ENCODE data around the gene PELI3. TPM values are rescaled to one million over a fixed set of nuclear protein-coding genes. Genes with fewer than 3 reads are reported as not detected.

The PELI3 gene
- total RNA-seq, 2 experiments from 2014 or later = 20.7 to 23.8 TPM

DNA sequence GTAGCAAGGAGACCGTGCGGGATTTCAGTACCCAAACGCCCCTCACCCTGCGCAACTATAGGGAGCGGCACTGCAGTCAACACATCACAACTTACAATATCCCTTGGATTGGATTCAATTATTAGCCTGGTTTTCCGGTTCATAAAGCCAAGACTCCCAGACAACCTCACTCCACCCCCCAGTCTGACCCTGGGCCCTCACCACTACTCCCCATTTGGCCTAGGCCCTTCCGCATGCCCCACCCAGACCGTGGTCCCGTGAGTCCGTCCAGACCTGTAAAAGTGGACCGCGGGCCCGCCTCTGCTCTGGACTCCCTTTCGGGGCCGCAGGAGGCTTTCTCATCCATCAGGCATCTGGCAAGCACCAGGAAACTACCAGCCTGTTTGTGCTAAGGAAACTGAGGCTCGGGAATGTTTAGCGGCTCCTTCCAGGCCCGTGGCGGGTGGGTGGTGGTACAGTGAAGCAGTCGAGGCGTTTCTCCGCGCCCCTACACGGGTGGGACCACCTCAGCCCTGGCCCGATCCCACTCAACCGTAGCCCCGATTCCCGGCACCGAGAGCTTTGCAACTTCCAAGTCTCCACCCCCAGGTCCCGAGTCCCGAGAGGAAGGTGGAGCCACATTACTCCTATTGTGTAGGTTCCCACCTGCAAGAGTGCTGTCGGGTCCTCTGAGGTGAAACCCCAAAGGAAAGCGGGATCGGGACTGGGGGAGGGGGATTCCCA is 12.8 kb downstream of the PELI3 start:
- Mint-ChIP-seq H3K27me3 (no peaks in the 10 kb centered on the region), H3K27ac (peak overlapping the region; percentile 83), H3K36me3 (ENCODE audit: low read depth) (peaks cover 23% of the 10 kb centered on the region), H3K9me3 (no peaks in the 10 kb centered on the region), H3K4me1 (ENCODE audit: low read depth) (peaks cover 24% of the 10 kb centered on the region), H3K4me3 (peak overlapping the region; percentile 91)
- Histone ChIP-seq H3K27me3 (ENCODE audit: control insufficient read depth in 1 of 2, insufficient read depth in 2 of 2, low read length in 2 of 2) (no peaks in the 10 kb centered on the region), H3K36me3 (ENCODE audit: insufficient read depth, low read length) (peaks cover 13% of the 10 kb centered on the region), H3K4me1 (ENCODE audit: insufficient read depth, low read length) (peaks cover 29% of the 10 kb centered on the region), H3K4me3 (ENCODE audit: low read length) (peak overlapping the region; percentile 79), H3K9me3 (ENCODE audit: control insufficient read depth in 1 of 2, insufficient read depth in 1 of 2, low read length in 2 of 2) (no peaks in the 10 kb centered on the region), H3K27ac (ENCODE audit: low read depth in 1 of 2, low read length in 2 of 2) (peak overlapping the region; percentile 70 to 79)
- DNase-seq (peak in 2 of 14 experiments; percentile 31 to 40), ATAC-seq (ENCODE audit: poor library complexity) (no peak)
- intact Hi-C loops (cut with DNase I, micrococcal nuclease) = loop anchor here (1.0 to 5.0 kb wide), 6 partner anchors 13 to 198 kb away; partner anchors contain the start of genes RBM4B (in 2 of the 2), ACTN3 (in 1 of the 2), MRPL11 (in 1 of the 2) and PELI3 (in 1 of the 2)
- POLR2A ChIA-PET = interaction anchor here (0.6 to 3.7 kb wide), 23 partner anchors 9 to 760 kb away, joined by 3 to 88 read pairs (median 5); partner anchors contain the start of genes ACTN3, BBS1, CCDC87 and CCS
- CTCF ChIA-PET = interaction anchor here (1.2 to 2.4 kb wide), 4 partner anchors 12 to 199 kb away, joined by 10 to 13 read pairs (median 12); partner anchors contain the start of genes MRPL11, PELI3 and RBM4B
- TF ChIP-seq CTCF (IDR thresholded peaks at IDR 0.05) = no peak

DNA sequence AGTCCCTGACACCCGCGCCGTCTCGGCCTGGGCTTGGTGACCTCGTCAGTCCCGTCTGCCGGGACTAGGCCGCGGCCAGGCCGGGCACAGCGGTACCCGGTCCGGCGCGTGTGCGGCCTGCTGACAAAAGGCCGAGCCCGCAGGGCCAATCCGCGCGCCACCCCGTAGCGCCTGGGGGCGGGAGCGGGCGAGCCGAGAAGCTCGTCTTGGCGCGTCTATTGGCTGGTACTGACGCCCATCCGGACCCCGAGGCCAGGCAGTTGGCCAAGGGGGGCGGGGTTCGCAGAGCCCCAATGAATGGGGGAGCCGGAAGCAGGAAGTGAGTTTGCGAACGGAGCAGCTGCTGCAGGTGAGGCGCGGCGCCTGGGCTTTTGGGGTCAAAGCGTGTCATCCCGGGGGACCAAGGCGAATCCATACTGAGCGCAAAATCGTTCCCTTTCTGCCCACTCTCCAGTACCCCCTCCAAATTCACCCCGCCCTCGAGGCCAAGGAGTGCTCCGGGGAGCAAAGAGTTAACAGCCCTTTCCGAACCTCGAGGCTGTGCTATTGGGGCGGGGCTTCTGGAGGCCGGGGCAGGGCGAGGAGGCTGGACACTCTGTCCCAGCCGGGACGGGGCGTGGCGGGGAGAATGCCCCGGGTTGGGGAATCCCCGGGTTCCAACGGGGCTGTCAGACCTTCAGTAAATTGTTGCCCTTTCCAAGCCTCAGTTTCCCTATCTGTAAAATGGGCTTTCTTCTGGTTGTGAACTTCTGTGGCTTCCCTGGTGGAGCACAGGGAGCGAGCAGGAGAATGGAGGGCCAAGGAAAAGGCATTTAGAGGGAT is 13.6 kb downstream of the PELI3 start, which contains the start of gene DPP3:
DPP3 (plus strand) TSS at position 318 of the 822 bp plus-strand sequence. CDS start 1,767 bp downstream, outside the sequence.
- H3K27me3 ChIP-seq (ENCODE audit: control insufficient read depth in 1 of 2, insufficient read depth in 2 of 2, low read length in 2 of 2) = no peaks in the 10 kb centered on the region
- ChIA-PET POLR2A (interaction anchor here (0.5 to 3.7 kb wide), 28 partner anchors 9 to 759 kb away, joined by 3 to 88 read pairs (median 4); partner anchors contain the start of genes ACTN3, BBS1, CCDC87 and CCS), CTCF (interaction anchor here (0.7 to 2.4 kb wide), 4 partner anchors 13 to 198 kb away, joined by 3 to 13 read pairs (median 11); partner anchors contain the start of genes MRPL11, PELI3 and RBM4B)
- H3K27ac Mint-ChIP-seq = peak within 1 kb of the TSS; percentile 83
- H3K36me3 ChIP-seq (ENCODE audit: insufficient read depth, low read length) = peaks cover 15% of the 10 kb centered on the region
- H3K4me3 Mint-ChIP-seq = peak within 1 kb of the TSS; percentile 91
- no peaks in the 10 kb centered on the region for H3K9me3 ChIP-seq (ENCODE audit: control insufficient read depth in 1 of 2, insufficient read depth in 1 of 2, low read length in 2 of 2)
- ATAC-seq (ENCODE audit: poor library complexity) (peak; percentile 98), DNase-seq (peak; percentile 91 to 97 (median 95))
- H3K36me3 Mint-ChIP-seq (ENCODE audit: low read depth) = peaks cover 23% of the 10 kb centered on the region
- H3K27me3 Mint-ChIP-seq = no peaks in the 10 kb centered on the region
- H3K4me3 ChIP-seq (ENCODE audit: low read length) = peak within 1 kb of the TSS; percentile 79
- H3K27ac ChIP-seq (ENCODE audit: low read depth in 1 of 2, low read length in 2 of 2) = peak within 1 kb of the TSS; percentile 70 to 79
- peaks cover 29% of the 10 kb centered on the region for H3K4me1 ChIP-seq (ENCODE audit: insufficient read depth, low read length)
- intact Hi-C loops (cut with DNase I, micrococcal nuclease) = loop anchor here (1.0 to 5.0 kb wide), 4 partner anchors 14 to 197 kb away; partner anchors contain the start of genes RBM4B (in 2 of the 2), ACTN3 (in 1 of the 2), PELI3 (in 1 of the 2) and ZDHHC24 (in 1 of the 2)
- H3K4me1 Mint-ChIP-seq (ENCODE audit: low read depth) = peaks cover 24% of the 10 kb centered on the region
- no peaks in the 10 kb centered on the region for H3K9me3 Mint-ChIP-seq
- no peak for TF ChIP-seq CTCF (IDR thresholded peaks at IDR 0.05)

Data from CD4-positive, alpha-beta T cell (primary cell).